Body of pancreas (tissue), 4 donors: ENCODE measurements around the gene ANKRD12. TPM values are rescaled to one million over a fixed set of nuclear protein-coding genes. Genes with fewer than 3 reads are reported as not detected.

Source experiments
- ATAC-seq: fragments of 150-250 bp; one replicate; pipeline ENCODE4 v1.9.1; 2016
- DNase-seq, 4 donors: peaks; one replicate each; pipeline ENCODE4 v3.0.0-alpha.2; 2019
- H3K27ac ChIP-seq, 4 donors: fragments of 200-600 bp; sonication (generic); 1 replicate in 3 of 4; 2 replicates in 1 of 4; pipeline versions ENCODE4 v1.5.1 to v1.6.1; 2016 to 2019; ENCODE audit warnings: mild to moderate bottlenecking in 1 of 4, mixed read lengths in 1 of 4, moderate library complexity in 1 of 4
- H3K27me3 ChIP-seq, 2 donors: fragments of 200-600 bp; sonication (generic); one replicate each; pipeline ENCODE4 v1.6.0; 2016; ENCODE audit warnings: mild to moderate bottlenecking in 1 of 2
- H3K36me3 ChIP-seq, 2 donors: fragments of 200-600 bp; sonication (generic); replicated peaks in 1 of 2; 2 replicates each; pipeline ENCODE4 v1.5.1; 2016; ENCODE audit warnings: low read depth in 2 of 2; ENCODE audit not compliant: insufficient read depth in 1 of 2
- H3K4me1 ChIP-seq: fragments of 200-600 bp; sonication (generic); one replicate; pipeline ENCODE4 v1.6.0; 2016
- H3K4me3 ChIP-seq, 2 donors: fragments of 200-600 bp; sonication (generic); 1 replicate in 1 of 2; 2 replicates in 1 of 2; pipeline ENCODE4 v1.5.1; 2016 to 2019
- H3K9me3 ChIP-seq, 3 donors: fragments of 200-600 bp; sonication (generic); 1 replicate in 2 of 3; 2 replicates in 1 of 3; pipeline ENCODE4 v1.5.1; 2016
- CTCF ChIP-seq, 7 experiments: fragments of 450-650 bp in 4 of 7; fragments of 200-600 bp in 3 of 7; sonication (generic) in 3 of 7; IDR thresholded peaks; one replicate each; pipeline ENCODE4 v1.5.1; 2016 to 2019; ENCODE audit warnings: antibody characterized with exemption in 7 of 7
- POLR2A ChIP-seq, 3 donors: fragments of 450-650 bp; IDR thresholded peaks; one replicate each; pipeline ENCODE4 v1.6.1; 2016; ENCODE audit warnings: antibody characterized with exemption in 3 of 3, mild to moderate bottlenecking in 2 of 3
- WGBS, 2 donors: methylation state at CpG; one replicate each; pipeline ENCODE4 v1.1.5; 2017; 5-methylcytosine and 5-hydroxymethylcytosine counted together
- intact Hi-C: fragments of 100-400 bp; cut with DNase I; formaldehyde crosslinking; loops from one replicate; pipeline ENCODE4 v1.15.1; 2023
- total RNA-seq, 2 donors: library from RNA; depleted of rRNA; stranded (reverse); fragments of >200 nt; gene quantifications; one replicate each; pipeline ENCODE4 v1.1.0, GENCODE V29; 2016

The ANKRD12 gene
- total RNA-seq, 2 donors from 2014 or later, result 25.4 to 32.9 TPM

GRCh38 chr18:9273221-9273620, 136.6 kb downstream of the ANKRD12 start:
- peaks cover 0 to 9% of the 10 kb centered on the region in 2 donors for H3K36me3 ChIP-seq
- no peak for DNase-seq
- no peaks in the 10 kb centered on the region for H3K4me1 ChIP-seq
- no peaks in the 10 kb centered on the region for H3K9me3 ChIP-seq
- no peak for ATAC-seq
- WGBS, 2 donors, result 98 to 100% methylated on average over 2 of the region's 2 CpGs
- intact Hi-C loops, result no loop called here
- no peak for TF ChIP-seq CTCF (IDR thresholded peaks at IDR 0.05)
- TF ChIP-seq POLR2A (IDR thresholded peaks at IDR 0.05), result no peak
- H3K27ac ChIP-seq, result no peak overlapping the region
- no peaks in the 10 kb centered on the region for H3K27me3 ChIP-seq
- H3K4me3 ChIP-seq, result no peak overlapping the region

GRCh38 chr18:9275890-9276289, 139.3 kb downstream of the ANKRD12 start:
- ATAC-seq (no peak), DNase-seq (no peak)
- Histone ChIP-seq H3K4me3 (no peak overlapping the region), H3K27ac (no peak overlapping the region), H3K27me3 (no peaks in the 10 kb centered on the region), H3K4me1 (no peaks in the 10 kb centered on the region), H3K9me3 (no peaks in the 10 kb centered on the region), H3K36me3 (peaks cover 0 to 10% of the 10 kb centered on the region in 2 donors)
- intact Hi-C loops, result no loop called here
- WGBS, 2 donors, result 86 to 95% methylated on average over 1 of the region's 1 CpG
- TF ChIP-seq POLR2A (IDR thresholded peaks at IDR 0.05) (no peak), CTCF (IDR thresholded peaks at IDR 0.05) (no peak)

- 100% methylated on average over 1 of the region's 1 CpG for WGBS, 2 donors
- H3K27me3 ChIP-seq, result no peaks in the 10 kb centered on the region
- ATAC-seq (no peak), DNase-seq (no peak)
- no peak overlapping the region for H3K4me3 ChIP-seq
- no peaks in the 10 kb centered on the region for H3K4me1 ChIP-seq
- H3K27ac ChIP-seq, result no peak overlapping the region
- peaks cover 0 to 10% of the 10 kb centered on the region in 2 donors for H3K36me3 ChIP-seq
- no peaks in the 10 kb centered on the region for H3K9me3 ChIP-seq
- intact Hi-C loops, result no loop called here
- TF ChIP-seq CTCF (IDR thresholded peaks at IDR 0.05) (no peak), POLR2A (IDR thresholded peaks at IDR 0.05) (no peak)
Measured at GRCh38 chr18:9278028-9278427, 141.4 kb downstream of the ANKRD12 start.

- Histone ChIP-seq H3K4me3 (no peak overlapping the region), H3K36me3 (peaks cover 0 to 6% of the 10 kb centered on the region in 2 donors), H3K4me1 (no peaks in the 10 kb centered on the region), H3K27ac (no peak overlapping the region), H3K27me3 (no peaks in the 10 kb centered on the region), H3K9me3 (no peaks in the 10 kb centered on the region)
- WGBS, 2 donors, result 84 to 91% methylated on average over 5 of the region's 5 CpGs
- intact Hi-C loops, result no loop called here
- no peak for ATAC-seq
- TF ChIP-seq POLR2A (IDR thresholded peaks at IDR 0.05) (no peak), CTCF (IDR thresholded peaks at IDR 0.05) (no peak)
- DNase-seq, result no peak
Measured at GRCh38 chr18:9280849-9281248, 144.3 kb downstream of the ANKRD12 start.

- no peak overlapping the region for H3K4me3 ChIP-seq
- WGBS, 2 donors, result 90 to 93% methylated on average over 1 of the region's 1 CpG
- ATAC-seq (no peak), DNase-seq (no peak)
- TF ChIP-seq POLR2A (IDR thresholded peaks at IDR 0.05), result no peak
- H3K27me3 ChIP-seq, result no peaks in the 10 kb centered on the region
- intact Hi-C loops, result no loop called here
- H3K36me3 ChIP-seq, result peaks cover 0 to 6% of the 10 kb centered on the region in 2 donors
- no peak overlapping the region for H3K27ac ChIP-seq
- H3K9me3 ChIP-seq, result no peaks in the 10 kb centered on the region
- no peaks in the 10 kb centered on the region for H3K4me1 ChIP-seq
Measured at GRCh38 chr18:9281780-9282179, 145.2 kb downstream of the ANKRD12 start.
